Activated gamma-delta T cell treated with Interleukin-2 at 50 U/mL for 16 hours (primary cell): ENCODE measurements around the gene ATRIP.
"Not testable (repeated sequence)": the region's sequence is repeated elsewhere in the genome, so short reads cannot be mapped to it uniquely, and the experiment has no call there.

Experiments
- DNase-seq: peaks from one replicate; pipeline ENCODE4 v3.0.0-alpha.2; 2020

ATRIP gene

DNA sequence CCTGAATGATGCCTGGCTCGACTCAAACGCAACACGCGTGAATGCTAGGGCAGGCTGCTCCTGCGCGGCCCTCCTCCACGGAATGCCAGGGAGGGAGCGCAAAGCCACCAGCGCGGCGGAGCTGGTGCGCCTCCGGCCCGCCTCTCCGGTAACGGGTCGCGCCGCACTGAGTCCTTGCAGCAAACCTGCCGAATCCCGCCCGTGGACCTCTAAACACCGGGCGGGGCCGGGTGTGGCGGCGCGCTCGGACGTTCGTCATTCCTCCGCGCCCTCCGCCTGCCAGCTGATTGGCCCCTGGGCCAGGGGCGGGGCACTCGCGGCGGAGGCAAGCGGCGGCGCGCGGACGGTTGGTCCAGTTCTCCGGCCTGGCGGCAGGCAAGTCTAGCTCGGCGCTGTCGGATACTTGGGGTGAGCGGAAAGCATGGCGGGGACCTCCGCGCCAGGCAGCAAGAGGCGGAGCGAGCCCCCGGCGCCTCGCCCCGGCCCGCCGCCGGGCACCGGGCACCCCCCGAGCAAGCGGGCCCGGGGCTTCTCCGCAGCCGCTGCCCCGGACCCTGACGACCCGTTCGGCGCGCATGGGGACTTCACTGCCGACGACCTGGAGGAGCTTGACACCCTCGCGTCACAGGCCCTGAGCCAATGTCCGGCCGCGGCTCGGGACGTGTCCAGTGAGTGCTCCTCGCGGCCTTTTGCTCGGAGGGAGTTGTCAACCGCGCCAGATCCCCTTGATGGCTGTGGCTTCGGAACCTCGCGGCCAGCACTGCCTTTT is at the start of gene ATRIP:
TSS of gene ATRIP (plus strand) at position 313 of the 769 bp plus-strand sequence. CDS start at position 422, 109 bp downstream.
- DNase-seq, result peak; percentile 86

DNA sequence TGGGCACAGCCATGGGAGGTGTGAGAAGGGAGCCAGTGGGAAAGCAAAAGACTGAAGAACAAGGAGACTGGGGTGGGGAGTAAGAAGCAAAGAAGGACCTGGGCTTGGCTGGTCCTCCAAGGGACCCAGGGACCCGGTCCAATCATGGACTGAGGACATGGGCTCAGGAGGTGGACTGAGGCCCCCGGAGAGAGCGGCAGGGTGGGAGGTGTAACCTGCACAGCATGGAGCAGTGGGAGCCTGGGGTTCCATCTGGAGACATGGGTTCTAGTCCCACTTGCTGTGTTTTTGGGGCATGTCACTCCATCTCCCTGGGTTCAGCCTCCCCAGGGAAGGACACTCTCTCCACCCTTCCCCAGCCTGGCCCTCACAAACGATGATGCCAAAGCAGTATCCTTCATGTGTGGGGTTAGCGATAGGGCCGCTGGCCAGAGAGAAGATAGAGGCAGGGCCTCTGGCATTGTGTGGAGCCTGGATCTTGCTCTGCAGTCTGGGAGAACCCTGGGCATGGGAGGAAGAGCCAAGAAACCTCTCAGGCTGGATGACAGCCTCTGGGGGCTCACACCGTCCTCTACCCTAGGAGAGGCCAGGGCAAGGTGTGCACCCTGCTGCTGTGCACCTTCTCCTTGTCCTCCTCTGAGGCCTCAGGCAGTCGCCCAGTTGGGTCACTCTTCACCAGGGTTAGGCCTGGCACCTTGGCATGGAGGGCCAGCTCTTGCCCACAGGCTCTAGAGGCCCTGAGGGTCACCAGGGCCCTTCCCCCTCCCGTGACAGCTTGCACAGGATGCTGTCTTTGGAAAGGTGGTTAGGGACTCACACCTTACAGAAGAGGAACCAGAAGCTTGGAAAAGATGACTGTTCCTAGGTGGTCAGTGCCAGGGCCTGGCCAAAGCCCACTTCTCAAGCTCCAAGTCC is 48.5 kb upstream of the ATRIP start:
- DNase-seq, result no peak

- no peak for DNase-seq
Observed at GRCh38 chr3:48398701-48399386, 47.7 kb upstream of the ATRIP start.

- DNase-seq, result no peak
Observed at GRCh38 chr3:48399387-48400172, 47.0 kb upstream of the ATRIP start.

DNA sequence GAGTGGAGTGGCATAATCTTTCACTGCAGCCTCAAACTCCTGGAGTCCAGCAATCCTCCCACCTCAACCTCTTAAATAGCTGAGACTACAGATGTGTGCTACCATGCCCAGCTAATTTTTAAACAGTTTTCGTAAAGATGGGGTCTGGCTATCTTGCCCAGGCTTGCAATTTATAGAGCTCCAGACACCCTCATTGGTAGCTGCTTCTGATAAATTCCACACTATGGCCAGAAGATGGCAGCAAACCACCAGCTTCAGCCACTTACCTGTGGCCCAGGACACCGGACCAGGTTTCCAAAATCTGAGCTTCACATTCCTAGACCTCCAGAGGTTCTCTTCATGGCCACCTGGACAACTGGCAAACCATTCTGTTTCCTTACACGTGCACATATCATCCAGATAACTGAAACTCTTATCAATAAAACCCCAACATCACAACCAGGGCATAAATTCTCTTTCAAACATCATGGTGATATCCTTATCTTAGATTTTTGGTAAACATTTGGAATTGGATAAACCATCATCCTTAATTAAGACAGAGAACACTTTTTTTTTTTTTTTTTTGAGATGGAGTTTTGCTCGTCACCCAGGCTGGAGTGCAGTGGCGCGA is 45.6 kb upstream of the ATRIP start:
- peak; percentile 58 for DNase-seq

DNA sequence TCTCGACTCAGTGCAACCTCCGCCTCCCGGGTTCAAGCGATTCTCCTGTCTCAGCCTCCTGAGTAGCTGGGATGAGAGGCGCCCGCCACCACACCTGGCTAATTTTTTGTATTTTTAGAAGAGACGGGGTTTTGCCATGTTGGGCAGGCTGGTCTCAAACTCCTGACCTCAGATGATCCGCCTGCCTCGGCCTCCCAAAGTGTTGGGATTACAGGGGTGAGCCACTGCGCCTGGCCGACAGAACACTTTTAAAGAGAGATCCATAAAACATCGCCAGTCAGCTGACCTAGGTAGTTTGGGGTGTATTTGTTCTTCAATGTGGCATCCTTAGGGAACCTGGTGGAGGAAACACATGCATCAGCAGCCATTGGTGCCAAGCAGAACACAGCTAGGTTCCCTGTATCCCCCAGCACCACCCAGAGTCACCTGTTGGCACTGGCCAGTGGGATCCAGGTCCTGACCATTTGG is 45.1 kb upstream of the ATRIP start:
- not testable (repeated sequence) for DNase-seq

DNA sequence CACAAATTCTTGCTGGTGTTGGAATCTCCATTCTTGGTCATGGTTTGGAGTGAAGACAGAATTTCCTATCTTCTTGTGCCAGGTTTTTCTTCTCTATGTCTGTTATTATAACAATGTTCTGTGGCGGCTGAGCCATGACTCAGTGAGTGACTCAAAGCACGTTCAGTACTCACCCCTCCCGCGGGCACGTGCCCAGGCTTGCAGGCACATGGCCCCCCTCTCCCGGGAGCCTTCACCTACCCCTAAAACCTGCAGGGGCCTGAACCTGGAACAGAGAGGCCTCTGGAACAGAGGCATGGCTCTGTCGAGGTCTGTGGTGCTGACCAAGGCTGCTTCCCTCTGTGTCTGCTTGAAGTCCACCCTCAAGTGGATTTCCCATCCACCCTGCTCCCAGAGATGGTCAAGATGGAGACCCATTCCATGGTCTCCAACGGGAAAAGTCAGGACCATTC is 44.2 kb upstream of the ATRIP start:
- no peak for DNase-seq

- DNase-seq, result no peak
Observed at GRCh38 chr3:48402907-48403306, 43.6 kb upstream of the ATRIP start.

- no peak for DNase-seq
Observed at GRCh38 chr3:48403533-48404439, 42.8 kb upstream of the ATRIP start.

GRCh38 chr3:48404440-48405342 is 41.8 kb upstream of the ATRIP start:
- DNase-seq, result no peak

DNA sequence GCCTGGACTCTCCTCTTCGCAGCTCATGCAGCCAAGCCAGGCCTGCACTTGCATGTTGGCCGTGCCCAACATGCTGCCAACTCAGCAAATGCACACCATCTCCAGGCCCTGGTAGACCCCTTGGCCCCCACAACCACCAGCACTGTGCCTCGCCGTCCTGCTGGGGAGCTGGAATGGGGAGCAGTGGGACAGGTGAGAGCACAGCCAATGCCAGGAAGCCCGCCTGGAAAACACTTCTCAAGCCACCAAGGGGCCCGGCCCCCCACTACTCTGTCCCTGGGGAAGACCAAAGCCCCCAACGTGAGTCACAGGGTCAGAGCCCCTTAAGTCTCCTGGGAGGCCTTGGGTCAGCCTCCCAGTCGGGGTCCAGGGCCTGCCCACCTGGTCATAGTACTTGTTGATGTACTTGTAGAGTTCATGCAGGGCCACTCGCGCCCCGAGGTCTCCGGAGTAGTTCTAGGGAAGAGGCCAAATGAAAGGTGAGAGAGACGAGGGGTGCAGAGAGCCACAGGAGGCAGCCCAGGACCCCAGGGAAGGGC is 41.1 kb upstream of the ATRIP start:
- no peak for DNase-seq

DNA sequence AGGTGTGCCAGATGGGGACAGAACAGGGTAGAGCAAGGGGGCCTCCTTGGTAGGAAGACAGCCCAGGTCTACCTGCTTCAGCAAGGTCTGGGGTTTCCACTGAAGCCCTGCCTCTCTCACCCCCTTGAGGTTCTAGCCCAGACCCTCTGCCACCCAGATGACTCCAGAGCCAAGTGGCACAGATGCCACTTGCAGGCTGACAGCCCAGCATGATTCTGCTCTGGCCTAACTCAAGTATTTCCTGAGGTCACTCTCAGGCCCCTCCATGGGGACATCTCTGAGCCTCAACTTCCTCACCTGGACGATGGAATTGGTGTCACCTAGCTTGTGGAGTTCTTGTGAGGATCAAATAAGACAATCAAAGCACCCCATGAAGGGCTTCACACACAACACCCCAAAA is 40.6 kb upstream of the ATRIP start:
- no peak for DNase-seq

DNA sequence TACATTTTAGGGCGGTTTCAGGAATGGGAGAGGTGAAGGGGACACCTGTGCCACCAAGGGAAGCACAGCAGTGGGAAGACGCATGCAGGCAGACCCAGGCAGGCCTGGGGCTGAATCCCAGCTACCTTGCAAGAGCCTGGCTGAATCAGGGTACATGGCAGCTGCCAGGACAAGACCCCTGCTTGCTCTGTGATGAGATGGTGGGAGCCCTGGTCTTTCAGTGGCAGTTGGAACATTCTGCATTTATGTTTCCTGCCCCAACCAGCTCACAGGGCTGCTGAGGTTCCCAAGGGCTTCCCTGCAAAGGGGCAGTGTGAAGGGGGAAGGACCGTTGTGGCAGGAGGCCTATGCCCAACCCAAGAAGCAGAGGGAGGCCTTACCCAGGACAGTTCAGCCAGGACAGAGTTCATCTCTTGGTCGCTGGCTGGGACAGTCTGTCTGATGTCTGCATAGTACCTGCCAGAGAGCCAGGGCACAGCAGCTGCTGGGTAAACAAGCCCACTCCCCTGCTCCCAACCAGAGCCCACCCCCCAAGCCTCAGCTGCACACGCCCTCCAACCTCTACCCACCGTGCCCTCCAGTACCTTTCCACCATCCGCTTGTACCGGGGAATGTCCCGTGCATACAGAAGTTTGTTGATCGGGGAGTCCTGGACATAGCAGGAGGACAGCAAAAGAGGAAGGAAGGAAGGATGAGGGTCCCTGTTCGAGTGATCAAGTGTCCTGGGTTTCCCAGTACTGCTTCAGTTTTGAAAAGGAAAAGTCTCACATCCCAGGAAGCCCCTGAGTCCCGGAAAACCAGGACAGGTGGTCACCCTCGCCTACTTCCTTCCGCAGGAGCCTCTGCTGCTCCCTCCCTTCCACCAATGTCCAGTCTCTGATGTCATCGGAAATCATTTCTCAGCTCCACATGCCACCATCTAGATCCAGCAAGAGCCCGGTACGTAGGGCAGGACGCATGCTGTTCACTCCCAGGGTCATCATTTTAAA is 39.8 kb upstream of the ATRIP start:
- DNase-seq, result no peak

DNA sequence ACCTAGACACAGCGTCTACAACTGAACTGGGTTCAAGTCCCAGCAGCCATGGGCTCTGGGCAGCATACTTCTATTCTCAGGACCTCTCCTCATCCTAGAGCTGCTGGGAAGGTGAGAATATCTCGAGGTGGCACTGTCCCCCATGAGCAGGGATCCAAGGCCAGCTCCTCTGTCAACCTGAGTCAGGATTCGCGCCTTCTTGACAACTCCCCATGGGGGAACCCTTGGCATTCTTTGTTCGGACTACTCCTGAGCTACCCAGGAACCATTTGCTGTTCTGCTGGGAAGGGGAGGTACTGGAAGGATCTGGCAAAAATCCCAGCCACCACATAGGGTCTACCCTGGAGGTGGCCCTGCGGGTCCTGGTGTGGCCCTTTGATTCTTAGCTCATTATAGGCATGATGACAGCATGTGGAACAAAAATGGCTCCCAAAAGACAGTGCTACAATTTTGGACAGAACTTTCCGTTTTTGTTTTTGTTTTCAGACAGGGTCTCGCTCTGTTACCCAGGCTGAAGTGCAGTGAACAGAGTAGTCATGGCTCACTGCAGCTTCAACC is 38.9 kb upstream of the ATRIP start:
- no peak for DNase-seq

DNA sequence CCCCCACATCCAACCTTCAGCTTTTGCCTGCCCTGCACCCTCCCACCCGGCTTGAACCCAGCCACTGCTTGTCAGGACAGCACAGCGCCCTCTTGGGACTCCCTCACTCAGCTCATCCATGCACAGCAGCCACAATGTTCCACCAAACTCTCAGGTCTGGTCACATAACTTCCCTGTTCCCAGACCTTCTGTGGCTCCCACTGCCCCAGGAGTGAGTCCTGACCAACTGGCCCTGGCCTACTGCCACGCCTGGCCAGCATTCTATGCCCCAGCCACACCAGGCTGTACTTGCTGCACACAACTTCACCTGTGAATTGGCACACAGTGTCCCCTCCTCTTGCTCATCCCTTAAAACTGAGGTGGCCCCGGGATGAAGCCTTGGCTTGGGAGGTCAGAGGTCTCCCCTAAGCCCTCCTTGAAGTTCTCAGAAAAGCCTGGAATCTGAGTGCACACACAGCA is 37.7 kb upstream of the ATRIP start:
- no peak for DNase-seq

DNA sequence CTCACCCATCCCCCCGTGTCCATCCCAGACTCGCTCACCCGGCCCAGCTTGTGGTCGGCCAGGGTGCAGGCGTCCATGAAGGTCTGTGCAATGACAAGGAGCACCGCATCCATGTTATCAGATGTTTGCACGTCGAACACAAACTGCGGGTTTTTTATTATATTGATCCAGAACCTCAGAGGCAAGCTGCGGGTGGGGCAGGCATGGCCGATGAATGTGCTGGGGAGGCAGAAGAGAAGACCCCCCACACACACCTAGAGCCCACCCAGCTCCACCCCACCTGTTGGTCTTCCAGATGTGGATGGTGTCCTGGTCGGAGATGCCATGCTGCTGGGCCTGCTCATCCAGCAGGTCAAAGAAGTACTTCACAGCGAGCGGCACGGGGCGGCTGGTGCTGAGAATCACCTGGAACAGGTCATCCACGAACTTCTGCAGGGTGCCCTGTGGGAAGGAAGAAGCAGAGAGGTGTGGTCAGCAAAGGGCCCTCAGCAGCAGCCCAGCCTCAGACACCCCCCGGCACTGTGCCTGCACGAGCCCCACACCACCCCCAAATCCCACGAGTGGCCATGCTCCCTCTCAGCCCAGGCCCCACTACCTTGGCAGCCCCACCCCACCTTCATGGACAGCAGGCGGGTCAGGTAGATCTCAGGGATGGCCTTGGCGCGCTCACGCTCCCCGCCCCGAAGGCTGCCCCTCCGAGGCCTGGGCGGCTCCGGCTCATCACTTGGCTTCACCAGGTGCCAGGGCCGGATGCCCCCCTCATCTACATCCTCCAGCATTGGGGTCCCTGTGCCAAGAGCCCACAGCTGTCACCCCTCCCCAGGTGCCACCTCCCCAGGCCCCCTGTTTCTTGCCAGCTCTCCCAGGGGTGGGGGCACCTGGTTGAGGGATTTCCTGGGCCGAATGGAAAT is 37.0 kb upstream of the ATRIP start:
- peak; percentile 2 for DNase-seq
